A549 treated with CpdA at 1 μM for 4 hours (cell line): ENCODE results near the gene MAPK11. TPM values are rescaled to one million over a fixed set of nuclear protein-coding genes. Genes with fewer than 3 reads are reported as not detected.

Experiments
- total RNA-seq: library from RNA; stranded (reverse); fragments of 200-300 nt; extraction: Qiagen RNA extraction; gene quantifications from 5 replicates; pipeline ENCODE4 v1.2.3, GENCODE V29; 2022; ENCODE audit warnings: low read depth

Gene MAPK11
- 4.5 to 7.4 TPM (median 7.0 TPM) in 5 replicates for total RNA-seq

GRCh38 chr22:50269970-50270665 is at the start of gene MAPK11:
Gene MAPK11, minus strand, starts transcription at chr22:50270380. Its CDS starts 88 bp downstream, at chr22:50270292.

GRCh38 chr22:50306753-50307749 is 36.9 kb upstream of the MAPK11 start, which contains the start of gene PLXNB2:
Gene PLXNB2, minus strand, starts transcription at chr22:50307646. Its CDS starts 17,062 bp downstream, at chr22:50290584.

DNA sequence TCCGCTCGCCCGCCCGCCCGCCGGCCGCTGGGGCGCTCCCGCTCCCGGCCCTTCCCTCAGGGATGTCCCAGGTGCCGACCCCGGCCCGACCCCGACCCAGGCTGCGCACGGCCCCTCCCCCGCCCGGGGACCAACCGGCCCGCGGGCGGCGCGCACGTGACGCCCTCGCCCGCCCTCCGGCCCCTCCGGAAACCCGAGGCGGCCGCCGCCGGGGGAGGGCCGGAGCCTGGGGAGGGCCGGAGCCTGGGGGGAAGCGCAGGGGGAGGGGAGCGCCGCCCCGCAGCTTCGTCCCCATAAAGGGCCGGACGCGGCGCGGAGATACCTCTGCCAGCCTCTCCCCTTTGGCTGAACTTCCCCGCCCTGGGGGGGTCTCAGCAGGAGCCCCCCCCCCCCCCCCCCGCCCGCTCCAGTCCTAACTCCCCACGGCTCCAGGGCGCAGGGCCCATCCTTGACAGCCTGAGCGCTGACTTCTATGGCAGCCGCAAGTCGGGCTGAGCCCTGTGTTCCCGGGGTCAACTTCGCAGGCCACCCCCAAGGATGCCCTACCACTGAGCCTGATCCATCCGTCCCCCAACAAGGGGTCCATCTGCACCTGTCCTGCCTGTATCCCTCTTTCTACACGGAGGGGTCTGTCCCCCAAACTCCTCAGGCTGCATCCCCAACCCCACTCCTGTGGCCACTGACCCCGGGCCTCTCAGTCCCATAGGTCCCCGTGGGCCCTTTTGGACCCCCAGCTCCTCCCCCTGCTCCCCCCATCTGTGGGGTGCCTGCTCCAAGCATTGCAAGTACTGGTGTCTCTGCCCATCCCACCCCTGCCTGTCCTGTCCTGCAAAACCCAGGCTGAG is 8.3 kb downstream of the MAPK11 start, which contains the start of gene MAPK12:
TSS of gene MAPK12 (minus strand) at position 69 of the 845 bp plus-strand sequence. CDS start 174 bp downstream, outside the sequence.

GRCh38 chr22:50250555-50251476 is 19.4 kb downstream of the MAPK11 start, which contains the start of gene HDAC10:
Gene HDAC10, minus strand, starts transcription at chr22:50251265. Its CDS starts 233 bp downstream, at chr22:50251032.

GRCh38 chr22:50244420-50245213 is 25.6 kb downstream of the MAPK11 start, which contains the start of gene TUBGCP6:
Gene TUBGCP6, minus strand, starts transcription at chr22:50245023. Its CDS starts 564 bp downstream, at chr22:50244459.

Other genes starting within 250 kb of the MAPK11 start
- gene TTLL8, start 212.1 kb downstream of the MAPK11 start, total RNA-seq, result not detected in 5 replicates
- gene MLC1, start 185.0 kb downstream of the MAPK11 start, total RNA-seq, result 0.06 to 0.07 TPM (median 0.07 TPM) in 3 of 5 replicates, not detected in the others
- gene MOV10L1, start 180.4 kb downstream of the MAPK11 start, total RNA-seq, result not detected in 5 replicates
- 6.2 to 7.7 TPM (median 7.0 TPM) in 5 replicates for gene PANX2, start 99.6 kb downstream of the MAPK11 start, total RNA-seq
- gene TRABD, start 84.5 kb downstream of the MAPK11 start, total RNA-seq, result 23.5 to 41.4 TPM (median 35.1 TPM) in 5 replicates
- 13.1 to 22.1 TPM (median 17.1 TPM) in 5 replicates for gene SELENOO, start 69.4 kb downstream of the MAPK11 start, total RNA-seq
- gene TUBGCP6, start 25.4 kb downstream of the MAPK11 start, total RNA-seq, result 7.2 to 13.0 TPM (median 9.8 TPM) in 5 replicates
- 7.9 to 14.0 TPM (median 12.2 TPM) in 5 replicates for gene HDAC10, start 19.1 kb downstream of the MAPK11 start, total RNA-seq
- 18.0 to 24.9 TPM (median 23.4 TPM) in 5 replicates for gene MAPK12, start 8.7 kb downstream of the MAPK11 start, total RNA-seq
- gene PLXNB2, start 37.3 kb upstream of the MAPK11 start, total RNA-seq, result 93.1 to 128 TPM (median 108 TPM) in 5 replicates
- 2.2 to 3.4 TPM (median 2.8 TPM) in 5 replicates for gene DENND6B, start 56.6 kb upstream of the MAPK11 start, total RNA-seq
- gene PPP6R2, start 72.9 kb upstream of the MAPK11 start, total RNA-seq, result 9.3 to 13.6 TPM (median 13.2 TPM) in 5 replicates
- 17.7 to 27.3 TPM (median 24.6 TPM) in 5 replicates for gene SBF1, start 204.7 kb upstream of the MAPK11 start, total RNA-seq
- 0.49 to 0.87 TPM (median 0.50 TPM) in 5 replicates for gene ADM2, start 211.2 kb upstream of the MAPK11 start, total RNA-seq
- 0.05 TPM in 1 of 5 replicates, not detected in the others for gene MIOX, start 216.5 kb upstream of the MAPK11 start, total RNA-seq
- gene LMF2, start 237.3 kb upstream of the MAPK11 start, total RNA-seq, result 30.4 to 50.1 TPM (median 44.1 TPM) in 5 replicates
- gene NCAPH2, start 237.8 kb upstream of the MAPK11 start, total RNA-seq, result 33.4 to 40.4 TPM (median 37.2 TPM) in 5 replicates